Measurements from ENCODE around the gene HDAC4. TPM values are rescaled to one million over a fixed set of nuclear protein-coding genes. Genes with fewer than 3 reads are reported as not detected.

The HDAC4 gene
- total RNA-seq, 1 donor from 2014 or later, result 18.3 TPM

DNA sequence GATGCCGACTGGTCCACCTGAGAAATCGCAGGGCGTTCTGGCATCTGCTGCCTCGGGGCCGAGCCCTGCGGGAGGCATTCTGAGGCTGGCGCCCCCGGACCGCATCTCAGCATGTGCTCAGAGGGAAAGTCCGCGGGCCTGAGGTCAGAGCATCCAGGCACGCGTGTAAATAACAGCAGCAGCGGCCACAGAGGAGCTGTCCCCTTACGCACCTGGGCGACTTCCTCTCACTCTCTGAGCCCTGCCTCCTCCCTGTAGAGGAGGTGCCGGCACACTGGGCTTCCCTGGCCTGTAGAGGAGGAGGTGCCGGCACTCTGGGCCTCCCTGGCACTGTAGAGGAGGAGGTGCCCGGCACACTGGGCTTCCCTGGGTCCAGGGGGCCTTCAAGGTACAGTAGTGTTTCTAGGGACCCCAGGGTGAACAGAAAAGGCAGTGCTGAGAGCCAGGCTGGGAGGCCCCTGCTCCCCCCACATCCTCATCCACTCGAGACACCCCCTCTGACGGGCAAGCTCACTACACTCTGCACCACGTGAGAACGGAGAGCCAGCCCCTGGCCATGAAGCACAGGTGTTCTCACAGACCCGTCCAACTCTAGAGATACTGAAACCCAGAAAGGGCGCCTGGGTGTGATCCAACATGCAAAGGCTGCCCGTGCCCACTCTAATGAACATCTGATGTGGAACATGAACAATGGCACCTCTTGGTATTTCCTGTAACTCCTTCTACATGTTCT, 263.5 kb downstream of the HDAC4 start:
- DNase-seq (ENCODE audit: extremely low read depth, low read depth, low spot score), result no peak

DNA sequence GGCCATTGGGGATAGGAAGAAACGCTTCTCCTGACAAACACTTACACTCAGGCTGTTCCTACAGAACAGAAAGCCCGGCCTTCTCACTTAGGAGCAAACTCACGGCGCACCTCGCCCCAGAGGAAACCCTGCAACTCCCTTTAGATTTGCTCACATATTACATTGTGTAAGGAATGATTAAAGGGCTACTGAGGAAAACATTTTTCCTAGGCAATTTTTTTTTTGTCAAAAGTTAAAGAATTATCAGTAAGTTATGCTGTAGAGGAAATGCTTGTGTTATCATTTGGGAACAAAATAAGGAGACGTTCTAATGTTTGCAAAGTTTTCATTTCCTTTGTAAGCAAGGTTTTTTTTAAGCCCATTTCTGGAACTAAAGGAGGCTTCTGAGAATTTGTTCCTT, 264.1 kb downstream of the HDAC4 start:
- no peak for DNase-seq (ENCODE audit: extremely low read depth, low read depth, low spot score)

DNA sequence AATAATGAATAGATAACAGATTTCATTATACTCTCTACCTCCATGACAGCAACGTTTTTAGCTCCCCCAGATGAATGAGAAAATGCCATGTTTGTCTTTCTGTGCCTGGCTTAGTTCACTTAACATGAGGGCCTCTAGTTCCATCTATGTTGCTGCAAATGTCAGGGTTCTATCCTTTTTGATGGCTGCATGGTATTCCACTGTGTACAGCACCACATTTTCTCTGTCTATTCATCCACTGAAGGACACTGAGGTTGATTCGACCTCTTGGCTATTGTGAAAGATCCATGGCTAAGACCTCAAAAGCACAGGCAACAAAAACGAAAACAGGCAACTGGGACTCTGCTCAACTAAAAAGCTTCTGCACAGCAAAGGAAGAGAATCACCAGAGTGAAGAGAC, 264.6 kb downstream of the HDAC4 start:
- no peak for DNase-seq (ENCODE audit: extremely low read depth, low read depth, low spot score)

DNA sequence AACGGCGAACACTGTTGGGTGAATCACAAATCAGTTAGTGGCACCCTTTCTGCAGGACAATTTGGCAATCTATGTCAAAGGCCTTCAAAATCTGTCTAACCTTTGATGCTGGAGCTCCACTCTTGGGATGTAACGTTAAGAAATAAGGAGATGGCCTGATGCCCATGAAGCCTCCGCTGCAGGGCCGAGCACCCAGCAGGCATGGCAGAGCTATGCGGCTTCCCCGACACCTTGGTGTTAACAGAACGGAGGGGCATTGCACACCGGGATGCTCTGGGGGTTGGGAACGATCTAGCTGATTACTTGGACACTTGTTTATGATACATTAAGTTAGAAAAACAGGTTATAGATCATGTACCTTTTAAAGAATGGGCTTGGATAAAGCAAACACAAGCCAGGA, 265.3 kb downstream of the HDAC4 start:
- DNase-seq (ENCODE audit: extremely low read depth, low read depth, low spot score), result no peak

DNA sequence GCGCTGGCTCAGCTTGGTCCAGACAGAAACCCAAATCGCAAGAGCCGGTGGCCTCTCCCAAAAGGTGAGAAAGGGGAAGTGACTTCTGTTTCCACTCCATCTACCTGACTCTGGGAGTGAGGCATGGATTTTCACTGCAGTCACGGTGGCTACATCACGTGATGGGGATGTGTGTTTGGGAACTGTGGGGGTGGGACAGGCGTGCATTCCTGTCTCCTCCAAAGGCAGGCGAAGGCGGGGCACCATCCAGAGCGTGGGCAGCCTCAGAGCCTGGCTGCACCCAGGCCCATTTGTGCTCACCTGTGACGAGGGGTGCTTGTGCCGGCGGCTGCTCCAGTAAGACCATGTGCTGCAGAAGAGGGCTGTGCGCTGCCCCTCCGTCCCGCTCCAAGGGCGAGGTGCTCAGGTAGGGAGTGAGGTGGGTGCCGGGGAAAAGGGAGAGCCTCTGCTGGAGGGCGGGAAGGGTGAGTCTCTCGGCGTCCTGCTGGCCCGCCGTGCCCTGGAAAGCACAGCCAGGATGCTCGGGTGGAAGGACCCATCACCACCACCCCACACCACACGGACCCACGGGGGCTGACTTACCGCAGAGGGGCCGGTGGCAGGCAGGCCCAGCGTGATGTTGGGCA, 266.8 kb downstream of the HDAC4 start:
- DNase-seq (ENCODE audit: extremely low read depth, low read depth, low spot score), result no peak

DNA sequence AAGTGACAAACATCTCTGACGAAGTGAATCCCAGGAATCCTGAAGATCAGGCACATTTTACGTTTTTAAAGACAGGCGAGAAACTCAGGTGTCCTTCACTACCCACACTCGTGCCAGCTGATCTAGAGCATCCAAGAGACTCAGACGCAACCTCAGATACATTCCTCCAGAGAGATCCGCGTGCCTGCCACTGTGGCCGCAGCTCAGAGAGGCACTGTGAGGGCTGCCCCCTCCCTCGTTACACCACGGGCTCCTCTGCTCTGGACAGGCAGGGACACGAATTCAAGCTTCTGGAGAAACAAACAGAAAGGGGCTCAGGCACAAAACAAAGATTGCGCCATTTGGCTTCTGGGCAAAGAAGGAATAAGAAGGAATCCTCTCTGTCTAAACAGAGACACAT, 268.0 kb downstream of the HDAC4 start:
- DNase-seq (ENCODE audit: extremely low read depth, low read depth, low spot score), result no peak

DNA sequence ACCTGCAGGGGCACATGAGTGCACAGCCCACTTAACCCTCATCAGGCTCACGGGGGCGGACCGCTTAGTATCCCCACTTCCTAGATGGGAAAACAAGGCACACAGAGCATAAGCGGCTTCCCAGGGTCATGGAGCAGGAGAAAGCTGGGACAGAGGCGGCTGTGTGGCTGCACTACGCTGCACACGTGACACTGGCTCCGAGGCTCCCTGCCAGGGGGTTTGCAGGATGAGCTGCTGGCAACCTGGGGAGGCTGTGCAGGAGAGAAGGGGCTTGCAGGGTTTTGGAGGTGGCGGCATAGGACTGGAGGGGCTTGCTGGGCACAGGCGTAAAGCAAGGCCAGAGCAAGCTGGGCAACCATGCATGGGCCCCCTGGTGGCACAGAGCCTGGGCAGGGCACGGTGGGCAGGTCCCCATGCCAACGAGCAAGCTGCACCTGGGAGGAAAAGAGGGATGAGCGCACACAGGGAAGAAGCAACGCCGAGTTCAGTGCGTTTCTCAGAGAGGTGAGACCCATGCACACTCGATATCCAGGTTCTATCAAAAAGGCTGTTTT, 268.6 kb downstream of the HDAC4 start:
- DNase-seq (ENCODE audit: extremely low read depth, low read depth, low spot score), result no peak

DNA sequence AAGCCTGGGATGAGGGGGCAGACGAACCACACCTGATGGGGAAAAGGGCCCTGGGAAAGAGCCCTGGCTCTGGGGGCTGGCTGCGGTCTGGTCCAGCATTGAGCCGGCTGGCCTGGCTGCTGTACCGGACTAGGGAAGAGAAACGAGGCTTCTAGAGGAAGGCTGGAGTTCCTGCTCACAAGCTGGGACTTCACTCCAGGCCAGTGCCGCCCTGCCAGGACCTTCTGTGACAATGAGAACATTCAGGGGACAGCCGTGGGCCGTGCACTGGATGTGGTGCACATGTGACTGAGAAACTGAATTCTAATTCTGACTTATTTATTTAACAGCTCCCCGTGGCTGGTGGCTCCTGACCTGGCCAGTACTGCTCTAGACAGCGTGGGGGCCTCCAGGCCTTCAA, 269.3 kb downstream of the HDAC4 start:
- no peak for DNase-seq (ENCODE audit: extremely low read depth, low read depth, low spot score)

DNA sequence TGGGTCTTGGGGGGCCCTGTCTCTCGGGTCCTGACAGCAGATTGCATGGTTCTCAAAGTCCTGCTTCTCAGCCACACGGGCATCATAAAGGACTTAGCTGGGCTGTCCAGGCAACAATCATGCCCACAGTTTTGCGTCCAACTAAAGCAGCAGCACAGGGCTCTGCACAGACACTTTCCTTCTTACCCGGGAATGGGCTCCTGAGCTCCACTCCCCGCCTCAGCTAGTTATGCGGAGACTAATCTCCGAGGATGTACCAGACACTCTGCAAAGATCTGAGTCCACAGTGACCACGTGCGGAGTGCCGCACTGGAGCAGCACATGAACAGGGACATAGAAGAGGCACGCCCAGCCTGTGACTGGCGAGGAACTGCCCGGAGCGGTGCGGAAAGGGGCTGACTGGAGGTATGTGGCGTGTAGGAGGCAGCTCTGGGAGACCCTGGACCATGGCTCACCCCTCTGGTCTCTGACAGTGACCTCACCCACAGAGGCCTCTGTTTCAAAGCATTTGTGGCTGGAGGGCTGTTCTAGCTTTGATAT, 270.0 kb downstream of the HDAC4 start:
- DNase-seq (ENCODE audit: extremely low read depth, low read depth, low spot score), result no peak

DNA sequence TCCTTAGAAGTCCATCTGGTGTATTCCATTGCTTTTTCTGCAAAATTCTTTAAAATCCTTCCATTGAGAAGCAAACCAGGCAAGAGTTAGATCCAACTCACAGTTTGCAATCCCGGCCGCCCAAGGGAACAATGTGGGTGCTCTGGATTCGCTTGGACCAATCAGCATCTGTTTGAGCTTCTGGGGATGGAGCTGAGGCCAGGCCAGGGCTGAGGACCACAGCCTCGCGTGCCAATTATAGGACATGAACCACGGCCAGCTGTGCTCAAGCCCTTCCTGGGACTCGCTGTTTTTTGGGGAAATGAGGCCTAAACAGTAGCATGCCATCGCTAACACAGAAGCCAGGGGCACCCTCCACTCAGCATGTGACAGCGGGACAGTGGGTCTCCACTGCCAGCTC, 270.8 kb downstream of the HDAC4 start:
- no peak for DNase-seq (ENCODE audit: extremely low read depth, low read depth, low spot score)

DNA sequence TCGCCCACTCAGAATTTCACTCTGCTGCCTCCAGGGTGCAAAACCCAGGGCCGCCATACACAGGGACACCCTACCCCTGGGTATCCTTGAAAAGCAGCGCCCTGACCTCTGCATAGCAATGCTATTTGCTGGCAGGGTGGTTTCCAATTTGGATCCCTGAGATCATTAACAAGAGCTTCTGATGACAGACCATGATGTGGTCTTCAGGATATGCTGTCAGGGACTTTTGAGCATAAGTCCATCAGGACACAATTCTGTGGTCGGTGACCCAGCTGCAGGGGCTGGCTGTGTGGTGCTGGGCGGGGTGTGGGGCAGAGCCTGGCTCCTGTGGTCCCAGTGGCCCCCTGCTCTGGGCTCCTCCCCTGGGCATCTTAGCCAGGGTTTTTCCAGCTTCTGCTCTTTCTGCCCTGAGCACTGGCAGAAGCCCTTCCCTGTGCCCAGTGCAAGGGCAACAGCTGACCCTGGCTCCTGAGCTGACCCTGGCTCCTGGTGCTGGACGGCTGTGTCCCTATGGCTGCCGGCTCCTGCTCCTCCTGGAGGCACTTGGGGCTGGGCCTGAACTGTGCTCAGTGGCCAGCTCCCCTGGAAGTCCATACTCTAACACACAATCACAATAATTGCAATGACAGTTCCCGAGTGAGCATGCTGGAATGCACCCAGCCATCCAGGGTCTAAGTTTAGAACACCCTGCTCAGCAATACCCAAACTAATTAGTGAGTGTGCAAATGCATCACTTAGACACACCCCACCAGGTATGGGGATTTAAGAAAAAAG, 271.5 kb downstream of the HDAC4 start:
- no peak for DNase-seq (ENCODE audit: extremely low read depth, low read depth, low spot score)

DNA sequence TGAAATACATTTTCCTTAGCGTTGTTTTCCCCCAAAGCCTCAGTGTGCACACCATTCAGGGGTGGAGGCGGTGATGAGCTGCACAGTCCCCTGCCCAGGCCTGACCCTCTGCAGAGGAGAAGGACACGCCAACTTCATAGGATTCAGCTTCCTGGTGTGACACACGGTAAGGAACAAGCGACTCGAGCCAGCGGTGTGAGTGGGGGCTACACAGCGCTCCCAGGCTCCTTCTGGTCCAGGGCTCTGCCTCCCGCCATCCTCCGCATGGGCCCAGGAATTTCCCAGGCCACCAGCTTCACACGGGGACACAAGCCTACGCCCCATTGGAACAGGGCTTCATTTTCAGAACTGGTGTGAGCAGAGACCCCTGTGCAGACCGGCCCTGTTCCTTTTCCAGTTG, 272.1 kb downstream of the HDAC4 start:
- DNase-seq (ENCODE audit: extremely low read depth, low read depth, low spot score), result no peak

DNA sequence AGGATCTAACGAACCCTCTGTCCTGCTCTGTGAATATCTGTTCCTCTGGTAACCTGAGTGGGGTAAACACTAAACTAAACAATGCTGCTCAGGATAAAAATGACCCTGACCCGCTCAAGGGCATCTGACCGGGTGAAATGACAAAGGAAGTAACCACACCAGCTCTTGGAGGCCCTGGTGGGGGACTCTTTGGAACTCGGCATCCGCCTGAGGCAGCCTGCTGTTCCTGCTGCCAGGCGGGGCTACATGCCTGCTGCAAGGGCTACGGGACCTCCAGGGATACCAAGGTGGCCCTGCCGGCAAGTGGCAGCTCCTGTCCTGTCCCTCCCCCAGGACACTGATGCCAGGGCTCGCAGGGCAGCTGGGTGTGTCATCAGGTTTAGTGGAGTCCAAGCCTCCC, 273.3 kb downstream of the HDAC4 start:
- no peak for DNase-seq (ENCODE audit: extremely low read depth, low read depth, low spot score)

DNA sequence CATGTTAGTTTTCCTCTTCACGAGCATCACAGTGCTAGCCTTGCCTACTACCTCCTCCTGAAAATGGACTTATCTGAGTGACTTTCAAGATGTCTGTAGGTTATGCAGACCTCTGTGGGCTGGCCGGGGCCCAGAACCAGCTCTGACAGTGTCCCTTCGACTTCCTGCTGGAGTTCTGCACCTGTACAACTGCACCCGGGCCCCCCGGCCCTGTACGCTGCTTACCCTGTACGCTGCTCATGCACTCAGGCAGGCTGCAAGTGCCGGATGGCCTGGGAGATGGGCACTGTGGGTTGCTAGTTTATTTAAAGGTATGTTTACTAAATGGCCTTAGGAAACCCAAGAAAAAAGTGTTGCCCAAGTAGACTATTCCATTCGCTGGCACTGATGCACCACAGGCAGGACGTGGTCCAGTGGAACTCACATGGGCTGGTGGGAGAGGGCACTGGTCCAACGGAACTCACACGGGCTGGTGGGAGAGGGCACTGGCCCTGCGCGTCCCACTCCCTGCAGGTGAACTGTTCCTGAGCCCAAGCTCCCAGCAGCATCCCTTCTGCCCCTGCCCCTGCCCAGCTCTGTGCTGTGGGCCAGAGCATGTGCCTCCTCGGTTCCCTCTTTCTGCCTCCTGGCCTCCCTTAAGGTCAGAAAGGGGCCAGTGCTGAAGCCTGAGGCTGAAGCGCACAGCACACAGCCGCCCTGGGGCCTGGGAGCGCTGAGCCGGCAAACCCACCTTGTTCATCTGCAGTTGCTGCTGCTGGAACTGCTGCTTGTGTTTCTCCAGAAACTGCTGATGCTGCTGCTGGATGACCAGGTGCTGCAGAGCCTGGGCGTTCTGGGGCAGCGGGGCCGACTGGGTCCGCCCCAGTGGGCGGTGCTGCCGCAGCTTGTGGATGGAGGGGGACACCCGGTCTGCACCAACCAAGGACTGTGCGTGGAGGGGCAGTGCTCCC, 274.8 kb downstream of the HDAC4 start:
- no peak for DNase-seq (ENCODE audit: extremely low read depth, low read depth, low spot score)

DNA sequence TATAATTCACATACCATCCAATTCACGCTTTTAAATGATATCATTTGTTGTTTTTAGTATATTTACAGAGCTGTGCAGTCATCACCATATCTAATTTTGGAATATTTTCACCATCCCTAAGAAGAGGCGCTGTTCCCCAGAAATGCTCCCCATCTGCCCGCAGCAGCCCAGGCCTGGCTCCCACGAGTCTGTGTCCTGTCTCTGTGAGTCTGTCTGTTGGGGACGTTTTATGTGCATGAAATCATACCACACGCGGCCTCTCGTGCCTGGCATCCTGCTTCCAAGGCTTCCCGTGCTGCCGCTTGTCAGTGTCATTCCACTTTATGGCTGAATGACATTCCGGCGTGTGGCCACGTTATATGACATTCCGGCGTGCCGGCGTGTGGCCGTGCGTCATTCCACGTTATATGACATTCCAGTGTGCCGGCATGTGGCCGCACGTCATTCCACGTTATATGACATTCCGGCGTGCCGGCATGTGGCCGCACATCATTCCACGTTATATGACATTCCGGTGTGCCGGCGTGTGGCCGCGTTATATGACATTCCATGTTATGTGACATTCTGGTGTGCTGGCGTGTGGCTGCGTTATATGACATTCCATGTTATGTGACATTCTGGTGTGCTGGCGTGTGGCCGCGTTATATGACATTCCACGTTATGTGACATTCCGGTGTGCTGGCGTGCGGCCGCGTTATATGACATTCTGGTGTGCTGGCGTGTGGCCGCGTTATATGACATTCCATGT, 276.5 kb downstream of the HDAC4 start:
- DNase-seq (ENCODE audit: extremely low read depth, low read depth, low spot score), result no peak

DNA sequence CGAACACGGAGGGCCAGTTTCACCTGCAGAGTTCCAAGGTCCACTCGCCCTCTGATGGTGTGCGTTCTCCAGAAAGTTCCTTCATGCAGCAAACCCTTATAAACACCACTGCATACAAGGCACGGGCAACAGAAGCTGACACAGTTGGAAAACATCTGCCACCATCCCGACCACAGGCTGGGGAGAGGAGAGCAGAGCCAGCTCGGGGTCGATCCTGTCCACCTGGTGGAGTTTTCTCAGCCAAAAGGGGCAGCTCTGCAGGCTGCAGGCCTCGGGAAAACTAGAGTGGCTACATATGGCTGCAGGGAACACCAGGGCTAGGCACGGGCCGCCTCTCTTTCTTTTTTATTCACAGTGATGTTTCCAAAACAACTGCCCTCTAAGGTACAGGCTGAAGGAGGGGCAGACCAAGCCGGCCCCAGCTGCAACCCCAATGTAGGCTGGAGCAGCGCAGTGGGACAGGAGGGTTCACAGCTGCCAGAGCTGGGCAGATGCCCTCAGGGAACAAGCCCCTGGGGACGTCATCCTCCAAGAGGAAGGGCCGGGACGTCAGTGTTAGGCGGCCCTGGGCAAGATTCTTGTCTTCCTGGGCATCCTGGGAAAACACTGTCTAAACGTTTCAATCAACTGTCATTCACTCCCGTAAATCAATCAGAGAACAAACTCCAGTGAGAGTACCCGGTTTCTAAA, 278.3 kb downstream of the HDAC4 start:
- DNase-seq (ENCODE audit: extremely low read depth, low read depth, low spot score), result no peak

DNA sequence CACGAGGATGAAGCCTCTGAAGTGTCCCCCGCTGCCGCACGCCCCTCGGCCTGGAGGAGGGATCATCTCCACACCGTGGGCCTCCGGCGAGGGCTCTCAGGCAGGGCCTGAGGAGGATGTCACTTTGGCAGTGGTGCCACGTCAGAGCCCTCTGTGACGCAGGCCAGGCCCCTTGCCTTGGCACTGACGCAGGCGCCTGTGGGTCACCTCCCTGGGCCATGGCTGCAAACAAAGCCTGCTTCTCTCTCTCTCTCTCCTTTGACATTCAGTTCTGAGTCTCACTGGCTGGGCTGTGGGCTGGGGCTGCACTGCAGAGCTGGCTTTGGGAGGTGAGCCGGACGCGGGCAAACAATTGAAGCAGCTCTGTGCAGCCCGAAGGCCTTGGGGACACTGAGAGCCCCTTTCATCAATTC, 279.2 kb downstream of the HDAC4 start:
- no peak for DNase-seq (ENCODE audit: extremely low read depth, low read depth, low spot score)

DNA sequence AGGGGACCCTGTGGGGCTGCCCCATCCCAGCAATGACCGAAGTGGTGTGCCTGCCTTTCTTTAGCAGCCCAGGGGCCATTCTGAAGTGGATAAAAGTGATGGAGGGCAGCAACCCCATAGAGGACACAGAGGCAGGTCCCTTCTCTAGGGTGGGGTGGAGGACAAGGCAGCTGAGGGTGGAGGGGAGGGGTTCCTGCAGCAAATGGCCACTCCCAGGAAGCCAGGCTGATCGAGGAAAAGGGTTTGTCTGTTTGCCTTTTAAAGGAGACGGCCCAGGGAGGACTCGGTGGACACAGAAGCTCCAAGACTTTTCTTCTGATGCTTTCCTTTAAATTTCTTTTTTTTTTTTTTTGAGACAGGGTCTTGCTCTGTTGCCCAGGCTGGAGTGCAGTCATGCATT, 280.2 kb downstream of the HDAC4 start:
- DNase-seq (ENCODE audit: extremely low read depth, low read depth, low spot score), result no peak

Data from glomerular endothelial cell (primary cell).